NCI-H345 (cell line): ENCODE results near the gene ASPN.

Experiments used
- DNase-seq: peaks from one replicate; lab custom pipeline; 2025; lab: John Stamatoyannopoulos, UW

ASPN gene

GRCh38 chr9:92504881-92505280, 22.6 kb upstream of the ASPN start:
- DNase-seq, result no peak

- DNase-seq, result no peak
Observed at GRCh38 chr9:92503156-92503555, 20.9 kb upstream of the ASPN start.

- DNase-seq, result no peak
Observed at GRCh38 chr9:92501671-92502393, 19.5 kb upstream of the ASPN start.

- DNase-seq, result no peak
Observed at GRCh38 chr9:92500725-92501124, 18.4 kb upstream of the ASPN start.

- DNase-seq, result no peak
Observed at GRCh38 chr9:92499701-92500100, 17.4 kb upstream of the ASPN start.

- no peak for DNase-seq
Observed at GRCh38 chr9:92496396-92497176, 14.3 kb upstream of the ASPN start.

GRCh38 chr9:92494856-92495255, 12.6 kb upstream of the ASPN start:
- DNase-seq, result no peak

GRCh38 chr9:92493749-92494387, 11.6 kb upstream of the ASPN start:
- DNase-seq, result no peak

- DNase-seq, result no peak
Observed at GRCh38 chr9:92492781-92493401, 10.6 kb upstream of the ASPN start.

- DNase-seq, result no peak
Observed at GRCh38 chr9:92488681-92489550, 6.6 kb upstream of the ASPN start.

- no peak for DNase-seq
Observed at GRCh38 chr9:92486371-92486770, 4.1 kb upstream of the ASPN start.

- DNase-seq, result no peak
Observed at GRCh38 chr9:92484563-92484962, 2.3 kb upstream of the ASPN start.

GRCh38 chr9:92483627-92484545, 1.6 kb upstream of the ASPN start:
- DNase-seq, result no peak

- DNase-seq, result no peak
Observed at GRCh38 chr9:92482805-92483204, 499 bp upstream of the ASPN start.

- DNase-seq, result no peak
Observed at GRCh38 chr9:92480986-92481633, 1.2 kb downstream of the ASPN start.

- no peak for DNase-seq
Observed at GRCh38 chr9:92480291-92480771, 2.0 kb downstream of the ASPN start.

GRCh38 chr9:92479346-92479745, 3.0 kb downstream of the ASPN start:
- DNase-seq, result no peak

- DNase-seq, result no peak
Observed at GRCh38 chr9:92478783-92479182, 3.5 kb downstream of the ASPN start.

- DNase-seq, result no peak
Observed at GRCh38 chr9:92476962-92477361, 5.3 kb downstream of the ASPN start.

- no peak for DNase-seq
Observed at GRCh38 chr9:92474587-92474986, 7.7 kb downstream of the ASPN start.
